AG10803 (cell line): ENCODE data around the gene ATP6V1C2.
"Not testable (repeated sequence)": the region's sequence is repeated elsewhere in the genome, so short reads cannot be mapped to it uniquely, and the experiment has no call there.

ENCODE experiments used
- DNase-seq: peaks from one replicate; pipeline ENCODE4 v3.0.0; 2010; ENCODE audit warnings: low read depth
- H3K4me3 ChIP-seq: 2 replicates; pipeline ENCODE4 v1.5.1; 2011; ENCODE audit warnings: mild to moderate bottlenecking, low read length, control low read depth
- CTCF ChIP-seq: conservative IDR thresholded peaks from 2 replicates; pipeline ENCODE4 v1.5.1; 2011; ENCODE audit warnings: mild to moderate bottlenecking, low read length, control low read depth, inconsistent platforms

Gene ATP6V1C2

GRCh38 chr2:10777842-10778723 lies 56.7 kb downstream of the ATP6V1C2 start:
- TF ChIP-seq CTCF: no peak
- DNase-seq: no peak
- no peak overlapping the region for H3K4me3 ChIP-seq

- DNase-seq: no peak
- TF ChIP-seq CTCF: no peak
- H3K4me3 ChIP-seq: no peak overlapping the region
These were observed 57.3 kb downstream of the ATP6V1C2 start for GRCh38 chr2:10778724-10779115.

- no peak for TF ChIP-seq CTCF
- H3K4me3 ChIP-seq: no peak overlapping the region
- DNase-seq: no peak
These were observed 58.5 kb downstream of the ATP6V1C2 start for GRCh38 chr2:10779776-10780490.

- DNase-seq: no peak
- no peak for TF ChIP-seq CTCF
- H3K4me3 ChIP-seq: no peak overlapping the region
These were observed 59.0 kb downstream of the ATP6V1C2 start for GRCh38 chr2:10780491-10780820.

GRCh38 chr2:10780821-10781220 lies 59.4 kb downstream of the ATP6V1C2 start:
- not testable (repeated sequence) for H3K4me3 ChIP-seq, DNase-seq

- DNase-seq: no peak
- no peak for TF ChIP-seq CTCF
- H3K4me3 ChIP-seq: no peak overlapping the region
These were observed 60.3 kb downstream of the ATP6V1C2 start for GRCh38 chr2:10781746-10782145.

- DNase-seq: no peak
- H3K4me3 ChIP-seq: no peak overlapping the region
- no peak for TF ChIP-seq CTCF
These were observed 62.0 kb downstream of the ATP6V1C2 start for GRCh38 chr2:10783421-10783820.
